ENCODE data around the gene KRTAP29-1.
"Not testable (repeated sequence)": the region's sequence is repeated elsewhere in the genome, so short reads cannot be mapped to it uniquely, and the experiment has no call there.

Gene KRTAP29-1, protein sequence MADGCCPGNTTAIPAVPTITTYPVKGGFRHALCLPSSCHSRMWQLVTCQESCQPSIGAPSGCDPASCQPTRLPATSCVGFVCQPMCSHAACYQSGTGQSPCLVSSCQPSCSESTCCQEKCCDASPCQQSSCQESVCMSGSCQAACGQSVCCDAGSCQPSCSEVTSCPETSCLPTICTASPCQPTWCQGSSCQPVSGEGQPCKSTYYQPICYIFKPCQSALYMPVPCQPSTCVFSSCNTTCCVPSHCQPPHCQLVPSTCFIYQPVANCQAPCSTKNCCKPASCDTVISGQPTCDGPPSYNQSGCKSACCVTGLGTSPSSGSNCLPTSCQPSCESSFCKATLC

GRCh38 chr17:41301916-41302901 lies at the start of gene KRTAP29-1:
TSS of gene KRTAP29-1 (minus strand) at chr17:41302851. CDS start at chr17:41302851, 0 bp downstream.
- ATAC-seq: no peak
- H3K27ac Mint-ChIP-seq: no peak within 1 kb of the TSS
- H3K4me3 Mint-ChIP-seq: no peak within 1 kb of the TSS
- peaks cover 6% of the 10 kb centered on the region for H3K4me1 Mint-ChIP-seq
- no peaks in the 10 kb centered on the region for H3K9me3 Mint-ChIP-seq
- H3K36me3 Mint-ChIP-seq: no peaks in the 10 kb centered on the region
- peaks cover 14% of the 10 kb centered on the region for H3K27me3 Mint-ChIP-seq

DNA sequence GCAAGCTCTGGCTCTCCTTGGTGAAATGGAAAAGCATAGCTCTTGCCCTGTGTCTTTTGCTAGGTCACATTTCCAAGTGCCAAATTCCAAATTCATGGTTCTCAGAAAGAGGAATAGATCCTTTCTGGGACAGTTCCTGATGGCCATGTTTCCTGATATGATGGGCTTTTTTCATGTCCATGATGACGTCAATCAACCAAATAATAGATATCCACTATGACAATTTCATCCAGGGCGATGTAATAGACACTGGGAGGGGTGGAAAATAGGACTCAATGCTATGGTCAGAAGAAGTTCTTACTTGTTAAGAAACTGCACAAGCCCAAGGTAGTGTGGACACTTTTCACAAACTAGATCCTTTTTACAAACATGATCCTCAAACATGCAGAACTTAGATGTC lies 48.5 kb upstream of the KRTAP29-1 start:
- no peak overlapping the region for H3K27ac Mint-ChIP-seq
- H3K36me3 Mint-ChIP-seq: no peaks in the 10 kb centered on the region
- peaks cover 16% of the 10 kb centered on the region for H3K27me3 Mint-ChIP-seq
- H3K4me3 Mint-ChIP-seq: no peak overlapping the region
- H3K4me1 Mint-ChIP-seq: no peaks in the 10 kb centered on the region
- no peak for ATAC-seq
- H3K9me3 Mint-ChIP-seq: no peaks in the 10 kb centered on the region

DNA sequence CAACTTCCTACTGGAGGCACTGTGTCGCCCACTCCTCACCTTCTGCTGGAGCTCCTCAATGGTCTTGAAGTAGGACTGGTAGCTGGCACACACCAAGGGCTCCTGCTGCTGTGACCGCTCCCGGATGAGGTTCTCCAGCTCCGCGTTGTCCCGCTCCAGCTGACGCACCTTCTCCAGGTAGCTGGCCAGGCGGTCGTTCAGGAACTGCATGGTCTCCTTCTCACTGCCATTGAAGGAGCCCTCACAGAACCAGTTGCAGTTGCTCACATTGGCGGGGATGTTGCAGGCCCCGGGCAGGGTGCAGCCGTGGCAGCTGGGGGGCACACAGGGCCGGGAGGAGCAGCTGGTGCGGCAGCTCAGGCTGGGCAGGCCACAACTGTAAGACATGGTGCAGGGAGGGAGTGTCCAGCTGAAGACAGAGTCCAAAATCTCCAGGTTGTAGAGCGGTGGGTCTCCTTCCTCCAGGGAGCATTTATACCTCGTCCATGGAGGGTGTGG lies 47.8 kb upstream of the KRTAP29-1 start, which contains the start of gene KRT33A:
Gene KRT33A (minus strand): TSS at position 448 of the 498 bp plus-strand sequence. CDS start 61 bp downstream, at position 387.
- not testable (repeated sequence) for H3K4me3 Mint-ChIP-seq, H3K9me3 Mint-ChIP-seq, ATAC-seq, H3K36me3 Mint-ChIP-seq, H3K4me1 Mint-ChIP-seq, H3K27ac Mint-ChIP-seq
- H3K27me3 Mint-ChIP-seq: peaks cover 16% of the 10 kb centered on the region

GRCh38 chr17:41347869-41348760 lies 45.5 kb upstream of the KRTAP29-1 start:
- no peak for ATAC-seq
- peaks cover 2% of the 10 kb centered on the region for H3K9me3 Mint-ChIP-seq
- H3K27me3 Mint-ChIP-seq: peaks cover 16% of the 10 kb centered on the region
- no peak overlapping the region for H3K27ac Mint-ChIP-seq
- H3K36me3 Mint-ChIP-seq: no peaks in the 10 kb centered on the region
- no peaks in the 10 kb centered on the region for H3K4me1 Mint-ChIP-seq
- H3K4me3 Mint-ChIP-seq: no peak overlapping the region

DNA sequence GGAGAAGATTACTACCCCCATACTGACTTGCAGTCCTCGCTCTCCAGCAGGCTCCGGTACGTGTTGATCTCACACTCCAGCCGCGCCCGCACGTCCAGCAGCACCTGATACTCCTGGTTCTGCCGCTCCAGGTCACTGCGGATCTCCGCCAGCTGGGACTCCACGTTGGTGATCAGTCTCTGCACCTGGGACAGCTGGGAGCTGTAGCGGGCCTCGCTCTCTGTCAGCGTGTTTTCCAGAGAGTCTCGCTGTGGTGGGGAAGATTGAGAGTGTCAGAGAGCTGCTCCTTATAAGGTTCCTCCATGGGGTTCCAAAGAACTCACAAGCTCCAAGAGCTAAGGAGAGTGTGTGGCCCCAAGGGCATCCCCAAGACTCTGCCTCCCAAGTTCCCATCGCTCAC lies 43.8 kb upstream of the KRTAP29-1 start:
- ATAC-seq, H3K4me3 Mint-ChIP-seq, H3K9me3 Mint-ChIP-seq, H3K27me3 Mint-ChIP-seq, H3K27ac Mint-ChIP-seq, H3K36me3 Mint-ChIP-seq, H3K4me1 Mint-ChIP-seq: not testable (repeated sequence)

GRCh38 chr17:41345992-41346391 lies 43.3 kb upstream of the KRTAP29-1 start:
- Mint-ChIP-seq H3K4me1 (peaks cover 2% of the 10 kb centered on the region), H3K36me3 (no peaks in the 10 kb centered on the region), H3K9me3 (peaks cover 4% of the 10 kb centered on the region), H3K27me3 (no peaks in the 10 kb centered on the region), H3K4me3 (no peak overlapping the region), H3K27ac (no peak overlapping the region)
- ATAC-seq: no peak

- no peak overlapping the region for H3K27ac Mint-ChIP-seq
- no peak overlapping the region for H3K4me3 Mint-ChIP-seq
- peaks cover 4% of the 10 kb centered on the region for H3K9me3 Mint-ChIP-seq
- H3K36me3 Mint-ChIP-seq: no peaks in the 10 kb centered on the region
- peaks cover 22% of the 10 kb centered on the region for H3K4me1 Mint-ChIP-seq
- H3K27me3 Mint-ChIP-seq: no peaks in the 10 kb centered on the region
- no peak for ATAC-seq
Observed at GRCh38 chr17:41343029-41343428, 40.4 kb upstream of the KRTAP29-1 start.

GRCh38 chr17:41340934-41341861 lies 38.5 kb upstream of the KRTAP29-1 start:
- Mint-ChIP-seq H3K4me3 (no peak overlapping the region), H3K27me3 (no peaks in the 10 kb centered on the region), H3K4me1 (peaks cover 22% of the 10 kb centered on the region), H3K27ac (no peak overlapping the region), H3K36me3 (no peaks in the 10 kb centered on the region), H3K9me3 (peaks cover 4% of the 10 kb centered on the region)
- no peak for ATAC-seq

DNA sequence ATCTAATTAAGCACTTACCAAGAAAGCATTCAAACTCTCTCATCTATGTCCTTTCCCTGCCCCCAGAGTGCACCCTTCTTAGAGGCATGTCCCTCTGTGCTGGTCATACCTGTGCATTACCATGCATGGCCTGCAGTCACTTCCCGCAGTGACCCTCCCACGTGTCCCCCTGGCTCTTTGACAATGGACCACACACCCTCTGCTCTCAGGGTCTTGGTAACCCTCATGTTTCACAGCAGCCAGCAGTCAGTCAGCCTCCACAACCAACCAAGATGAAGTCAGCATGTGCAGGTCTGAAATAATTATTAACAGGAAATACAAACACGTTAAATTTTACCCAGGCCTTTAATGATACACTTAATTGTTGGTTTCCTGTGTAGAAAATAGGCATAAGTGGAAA lies 37.8 kb upstream of the KRTAP29-1 start:
- Mint-ChIP-seq H3K36me3 (no peaks in the 10 kb centered on the region), H3K27ac (no peak overlapping the region), H3K4me1 (peaks cover 26% of the 10 kb centered on the region), H3K27me3 (peaks cover 5% of the 10 kb centered on the region), H3K9me3 (peaks cover 4% of the 10 kb centered on the region), H3K4me3 (no peak overlapping the region)
- no peak for ATAC-seq

GRCh38 chr17:41339571-41340172 lies 37.0 kb upstream of the KRTAP29-1 start:
- ATAC-seq: no peak
- H3K9me3 Mint-ChIP-seq: peaks cover 4% of the 10 kb centered on the region
- H3K4me1 Mint-ChIP-seq: peaks cover 31% of the 10 kb centered on the region
- H3K4me3 Mint-ChIP-seq: no peak overlapping the region
- H3K27me3 Mint-ChIP-seq: peaks cover 13% of the 10 kb centered on the region
- H3K36me3 Mint-ChIP-seq: no peaks in the 10 kb centered on the region
- no peak overlapping the region for H3K27ac Mint-ChIP-seq

DNA sequence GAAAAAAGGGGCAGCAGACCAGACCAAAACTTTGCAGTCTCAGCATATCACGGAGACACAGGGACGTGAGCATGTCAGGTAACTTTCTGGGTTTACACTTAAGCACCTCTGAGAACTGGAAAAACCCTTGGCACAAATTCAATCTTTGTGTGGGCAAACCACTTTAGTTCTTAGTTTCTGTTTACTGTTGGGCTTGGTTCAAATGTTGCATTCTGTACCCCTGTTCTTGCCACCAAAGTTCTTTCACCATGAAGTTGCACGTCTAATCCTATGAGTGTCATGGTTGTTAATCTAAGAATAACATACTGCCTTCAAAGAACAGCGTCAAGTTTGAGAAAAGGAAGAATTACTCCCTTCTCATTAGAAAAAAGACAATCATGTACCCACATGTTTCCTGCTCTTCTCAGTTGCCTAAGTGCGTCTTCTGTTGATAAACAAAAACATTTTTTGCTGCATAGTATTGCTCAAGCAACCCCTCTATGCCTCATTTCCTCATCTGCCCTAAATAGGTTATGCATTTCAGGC lies 36.4 kb upstream of the KRTAP29-1 start:
- ATAC-seq: peak; percentile 21
- Mint-ChIP-seq H3K27ac (no peak overlapping the region), H3K9me3 (peaks cover 4% of the 10 kb centered on the region), H3K36me3 (no peaks in the 10 kb centered on the region), H3K27me3 (peaks cover 16% of the 10 kb centered on the region), H3K4me1 (peaks cover 37% of the 10 kb centered on the region), H3K4me3 (no peak overlapping the region)

DNA sequence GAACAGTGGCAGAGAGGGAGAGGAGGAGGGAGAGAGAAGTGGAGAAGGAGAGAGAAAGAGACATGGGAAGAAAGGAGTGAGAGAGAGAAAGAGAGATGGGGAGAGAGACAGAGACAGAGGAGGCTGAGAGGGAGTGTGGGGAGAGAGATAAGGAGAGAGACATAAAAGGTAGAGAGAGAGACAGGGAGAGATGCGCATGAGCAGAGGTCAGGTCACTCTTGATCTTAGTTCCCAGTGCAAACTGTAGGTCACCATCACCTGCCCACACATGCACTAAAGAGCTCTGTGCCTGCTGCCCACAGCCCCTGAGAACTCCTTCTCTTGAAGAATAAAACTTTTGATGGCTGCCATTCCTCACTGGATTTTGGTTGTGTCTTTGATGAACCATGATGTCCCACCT lies 33.1 kb upstream of the KRTAP29-1 start:
- Mint-ChIP-seq H3K9me3 (no peaks in the 10 kb centered on the region), H3K27me3 (peaks cover 27% of the 10 kb centered on the region), H3K36me3 (no peaks in the 10 kb centered on the region), H3K4me1 (peaks cover 43% of the 10 kb centered on the region), H3K4me3 (no peak overlapping the region), H3K27ac (peak overlapping the region; percentile 6)
- ATAC-seq: no peak

All from stimulated activated memory B cell treated with anti-CD40 and anti-IgM and Interleukin-4, amounts not matched to agents 10 μg/mL and 1 μg/mL and 100 μg/mL, for 72 hours (primary cell).